Natural killer cell (primary cell): ENCODE data around the gene PIBF1. TPM values are rescaled to one million over a fixed set of nuclear protein-coding genes. Genes with fewer than 3 reads are reported as not detected.

Experiments
- ATAC-seq, 3 donors: fragments of 150-1000 bp in 2 of 3; fragments of 200-7000 bp in 1 of 3; cut with Tn5 transposase; 1 replicate in 1 of 3; 2 replicates in 2 of 3; pipeline ENCODE4 v1.10.0; 2021; ENCODE audit warnings: mild to moderate bottlenecking in 2 of 3, moderate library complexity in 2 of 3
- DNase-seq, 2 donors: peaks; one replicate each; pipeline versions ENCODE4 v3.0.0 to v3.0.0-alpha.2; 2013 to 2021; ENCODE audit warnings: mixed read lengths in 1 of 2
- H3K27ac ChIP-seq: one replicate; pipeline ENCODE4 v1.5.1; 2013; ENCODE audit warnings: mild to moderate bottlenecking, low read length
- H3K27me3 ChIP-seq: one replicate; pipeline ENCODE4 v1.6.1; 2013; ENCODE audit warnings: low read length; ENCODE audit not compliant: control insufficient read depth, insufficient read depth
- H3K36me3 ChIP-seq: one replicate; pipeline ENCODE4 v1.6.1; 2013; ENCODE audit warnings: low read length; ENCODE audit not compliant: control insufficient read depth, insufficient read depth
- H3K4me1 ChIP-seq: one replicate; pipeline ENCODE4 v1.6.1; 2013; ENCODE audit warnings: low read length; ENCODE audit not compliant: control insufficient read depth, insufficient read depth
- H3K4me3 ChIP-seq: one replicate; pipeline ENCODE4 v1.5.1; 2013; ENCODE audit warnings: low read length
- H3K9me3 ChIP-seq: one replicate; pipeline ENCODE4 v1.6.1; 2013; ENCODE audit warnings: low read length; ENCODE audit not compliant: control insufficient read depth, insufficient read depth
- H3K27ac Mint-ChIP-seq, 2 donors: one replicate each; pipeline ENCODE4 v1.8.0; 2022; ENCODE audit warnings: mild to moderate bottlenecking in 2 of 2, mixed read lengths in 2 of 2, moderate library complexity in 1 of 2
- H3K27me3 Mint-ChIP-seq, 2 donors: one replicate each; pipeline ENCODE4 v1.8.0; 2022; ENCODE audit warnings: low read depth in 2 of 2, mixed read lengths in 2 of 2
- H3K36me3 Mint-ChIP-seq: one replicate; pipeline ENCODE4 v1.8.0; 2022; ENCODE audit warnings: mixed read lengths
- H3K4me1 Mint-ChIP-seq, 2 donors: one replicate each; pipeline ENCODE4 v1.8.0; 2022; ENCODE audit warnings: mixed read lengths in 2 of 2
- H3K4me3 Mint-ChIP-seq: one replicate; pipeline ENCODE4 v1.8.0; 2022; ENCODE audit warnings: mild to moderate bottlenecking, moderate library complexity, mixed read lengths
- H3K9me3 Mint-ChIP-seq, 2 donors: one replicate each; pipeline ENCODE4 v1.8.0; 2022; ENCODE audit warnings: mixed read lengths in 2 of 2
- WGBS: methylation state at CpG from one replicate; pipeline ENCODE4 v1.1.7; 2013; ENCODE audit warnings: missing lambda C conversion rate; ENCODE audit not compliant: insufficient coverage; 5-methylcytosine and 5-hydroxymethylcytosine counted together
- intact Hi-C: fragments of 100-400 bp; cut with micrococcal nuclease; formaldehyde crosslinking; loops from one replicate; pipeline ENCODE4 v1.14.2; 2022
- total RNA-seq, 4 donors: library from RNA; stranded (reverse); fragments of 120-200 nt in 1 of 4; gene quantifications; one replicate each; pipeline versions ENCODE4 v1.2.3 to v1.2.4, GENCODE V29; 2013 to 2022
- TF ChIP-seq, protein P1 (sequence below): fragments of 200-600 bp; IDR thresholded peaks from one replicate; pipeline ENCODE4 v1.8.0; 2022; ENCODE audit warnings: antibody characterized with exemption

PIBF1 gene
- total RNA-seq, 3 donors from 2014 or later (not counting 1 experiment from before 2014, with no cell fraction given): 21.9 to 37.8 (median 27.8) TPM

GRCh38 chr13:73055813-73056564 lies 274.1 kb downstream of the PIBF1 start:
- peaks cover 43 to 48% of the 10 kb centered on the region in 2 donors for H3K27me3 Mint-ChIP-seq
- Histone ChIP-seq H3K27ac (no peak overlapping the region), H3K4me1 (peaks cover 13% of the 10 kb centered on the region), H3K36me3 (no peaks in the 10 kb centered on the region), H3K9me3 (no peaks in the 10 kb centered on the region), H3K27me3 (peaks cover 30% of the 10 kb centered on the region), H3K4me3 (no peak overlapping the region)
- no peak for DNase-seq
- intact Hi-C loops: no loop called here
- H3K4me1 Mint-ChIP-seq: peaks cover 19 to 20% of the 10 kb centered on the region in 2 donors
- H3K36me3 Mint-ChIP-seq: no peaks in the 10 kb centered on the region
- no peak overlapping the region for H3K4me3 Mint-ChIP-seq
- WGBS: 94% methylated on average over 8 of the region's 8 CpGs
- TF ChIP-seq, protein P1, sequence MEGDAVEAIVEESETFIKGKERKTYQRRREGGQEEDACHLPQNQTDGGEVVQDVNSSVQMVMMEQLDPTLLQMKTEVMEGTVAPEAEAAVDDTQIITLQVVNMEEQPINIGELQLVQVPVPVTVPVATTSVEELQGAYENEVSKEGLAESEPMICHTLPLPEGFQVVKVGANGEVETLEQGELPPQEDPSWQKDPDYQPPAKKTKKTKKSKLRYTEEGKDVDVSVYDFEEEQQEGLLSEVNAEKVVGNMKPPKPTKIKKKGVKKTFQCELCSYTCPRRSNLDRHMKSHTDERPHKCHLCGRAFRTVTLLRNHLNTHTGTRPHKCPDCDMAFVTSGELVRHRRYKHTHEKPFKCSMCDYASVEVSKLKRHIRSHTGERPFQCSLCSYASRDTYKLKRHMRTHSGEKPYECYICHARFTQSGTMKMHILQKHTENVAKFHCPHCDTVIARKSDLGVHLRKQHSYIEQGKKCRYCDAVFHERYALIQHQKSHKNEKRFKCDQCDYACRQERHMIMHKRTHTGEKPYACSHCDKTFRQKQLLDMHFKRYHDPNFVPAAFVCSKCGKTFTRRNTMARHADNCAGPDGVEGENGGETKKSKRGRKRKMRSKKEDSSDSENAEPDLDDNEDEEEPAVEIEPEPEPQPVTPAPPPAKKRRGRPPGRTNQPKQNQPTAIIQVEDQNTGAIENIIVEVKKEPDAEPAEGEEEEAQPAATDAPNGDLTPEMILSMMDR: no peak
- ATAC-seq: no peak
- H3K9me3 Mint-ChIP-seq: no peaks in the 10 kb centered on the region
- H3K27ac Mint-ChIP-seq: no peak overlapping the region

DNA sequence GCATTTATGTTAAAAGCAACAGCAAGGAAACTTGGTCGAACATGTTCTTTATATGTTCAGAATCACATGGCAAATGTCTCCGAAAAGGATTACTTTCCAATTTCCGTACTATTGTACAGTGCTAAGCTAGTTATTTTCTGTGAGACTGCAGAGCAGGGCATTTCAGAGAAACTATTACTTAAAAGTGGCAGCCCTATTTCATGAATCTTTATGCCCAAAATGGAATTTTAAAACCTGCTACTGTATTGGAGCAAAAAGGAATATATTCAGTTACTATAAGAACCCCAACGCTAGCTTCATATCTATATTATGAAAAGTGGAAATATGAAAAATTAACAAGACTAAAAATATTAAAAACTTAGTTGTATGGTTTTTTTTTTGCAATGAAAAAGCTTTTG lies 274.6 kb downstream of the PIBF1 start:
- Histone ChIP-seq H3K9me3 (no peaks in the 10 kb centered on the region), H3K4me3 (no peak overlapping the region), H3K27ac (no peak overlapping the region), H3K36me3 (no peaks in the 10 kb centered on the region), H3K4me1 (peaks cover 13% of the 10 kb centered on the region), H3K27me3 (peaks cover 31% of the 10 kb centered on the region)
- Mint-ChIP-seq H3K4me3 (no peak overlapping the region), H3K27ac (no peak overlapping the region), H3K4me1 (peaks cover 19 to 20% of the 10 kb centered on the region in 2 donors), H3K27me3 (peaks cover 43 to 54% of the 10 kb centered on the region in 2 donors), H3K36me3 (no peaks in the 10 kb centered on the region), H3K9me3 (no peaks in the 10 kb centered on the region)
- DNase-seq (no peak), ATAC-seq (no peak)
- intact Hi-C loops: no loop called here
- TF ChIP-seq, protein P1: no peak
- 97% methylated on average over 3 of the region's 4 CpGs for WGBS

- H3K4me1 ChIP-seq: peaks cover 13% of the 10 kb centered on the region
- Mint-ChIP-seq H3K27me3 (peaks cover 52 to 63% of the 10 kb centered on the region in 2 donors), H3K4me1 (peaks cover 19 to 20% of the 10 kb centered on the region in 2 donors), H3K9me3 (no peaks in the 10 kb centered on the region), H3K4me3 (peak overlapping the region; percentile 94), H3K36me3 (no peaks in the 10 kb centered on the region), H3K27ac (no peak overlapping the region)
- ATAC-seq: no peak
- H3K36me3 ChIP-seq: no peaks in the 10 kb centered on the region
- intact Hi-C loops: no loop called here
- no peak overlapping the region for H3K27ac ChIP-seq
- TF ChIP-seq, protein P1: no peak
- no peak overlapping the region for H3K4me3 ChIP-seq
- peaks cover 31% of the 10 kb centered on the region for H3K27me3 ChIP-seq
- whole genome bisulfite sequencing: 96% methylated on average over 3 of the region's 4 CpGs
- DNase-seq: no peak
- H3K9me3 ChIP-seq: no peaks in the 10 kb centered on the region
Observed at GRCh38 chr13:73057284-73058063, 275.5 kb downstream of the PIBF1 start.
